ENCODE data around the gene ITGA8.
"Not testable (repeated sequence)": the region's sequence is repeated elsewhere in the genome, so short reads cannot be mapped to it uniquely, and the experiment has no call there.

Gene ITGA8

GRCh38 chr10:15489431-15489830, 230.3 kb downstream of the ITGA8 start:
- DNase-seq, result no peak

- DNase-seq, result no peak
Measured at GRCh38 chr10:15487376-15487775, 232.3 kb downstream of the ITGA8 start.

GRCh38 chr10:15486404-15486803, 233.3 kb downstream of the ITGA8 start:
- DNase-seq, result no peak

GRCh38 chr10:15485684-15486316, 233.9 kb downstream of the ITGA8 start:
- DNase-seq, result no peak

- no peak for DNase-seq
Measured at GRCh38 chr10:15485027-15485426, 234.7 kb downstream of the ITGA8 start.

- DNase-seq, result no peak
Measured at GRCh38 chr10:15484128-15484527, 235.6 kb downstream of the ITGA8 start.

- no peak for DNase-seq
Measured at GRCh38 chr10:15483215-15484075, 236.3 kb downstream of the ITGA8 start.

- DNase-seq, result no peak
Measured at GRCh38 chr10:15482156-15482555, 237.6 kb downstream of the ITGA8 start.

- no peak for DNase-seq
Measured at GRCh38 chr10:15478950-15479349, 240.8 kb downstream of the ITGA8 start.

GRCh38 chr10:15478429-15478828, 241.3 kb downstream of the ITGA8 start:
- no peak for DNase-seq

GRCh38 chr10:15476337-15476736, 243.4 kb downstream of the ITGA8 start:
- DNase-seq, result no peak

GRCh38 chr10:15475439-15475838, 244.3 kb downstream of the ITGA8 start:
- DNase-seq, result not testable (repeated sequence)

- DNase-seq, result no peak
Measured at GRCh38 chr10:15474671-15475070, 245.1 kb downstream of the ITGA8 start.

- DNase-seq, result no peak
Measured at GRCh38 chr10:15473396-15473767, 246.3 kb downstream of the ITGA8 start.

GRCh38 chr10:15472431-15473395, 247.0 kb downstream of the ITGA8 start:
- DNase-seq, result no peak

GRCh38 chr10:15472008-15472407, 247.7 kb downstream of the ITGA8 start:
- no peak for DNase-seq

- DNase-seq, result no peak
Measured at GRCh38 chr10:15469111-15469510, 250.6 kb downstream of the ITGA8 start.

- no peak for DNase-seq
Measured at GRCh38 chr10:15464381-15464780, 255.3 kb downstream of the ITGA8 start.
